Measurements from ENCODE around the gene MAP3K5.

Gene MAP3K5

GRCh38 chr6:136521911-136522310 lies 270.4 kb downstream of the MAP3K5 start:
- DNase-seq (ENCODE audit: low spot score), result no peak
- no peak for TF ChIP-seq CTCF (IDR thresholded peaks at IDR 0.05; ENCODE audit: extremely low read depth, insufficient read depth, missing control alignments)
- in situ Hi-C loops (cut with MboI; ENCODE audit: low pct_unique_long_range_greater_than_20kb, low sequenced_read_pairs, unreplicated experiment), result no loop called here

- no peak for DNase-seq (ENCODE audit: low spot score)
- in situ Hi-C loops (cut with MboI; ENCODE audit: low pct_unique_long_range_greater_than_20kb, low sequenced_read_pairs, unreplicated experiment), result no loop called here
- TF ChIP-seq CTCF (IDR thresholded peaks at IDR 0.05; ENCODE audit: extremely low read depth, insufficient read depth, missing control alignments), result no peak
Observed at GRCh38 chr6:136521427-136521826, 270.9 kb downstream of the MAP3K5 start.

GRCh38 chr6:136520517-136520916 lies 271.8 kb downstream of the MAP3K5 start:
- no peak for TF ChIP-seq CTCF (IDR thresholded peaks at IDR 0.05; ENCODE audit: extremely low read depth, insufficient read depth, missing control alignments)
- in situ Hi-C loops (cut with MboI; ENCODE audit: low pct_unique_long_range_greater_than_20kb, low sequenced_read_pairs, unreplicated experiment), result no loop called here
- no peak for DNase-seq (ENCODE audit: low spot score)

- in situ Hi-C loops (cut with MboI; ENCODE audit: low pct_unique_long_range_greater_than_20kb, low sequenced_read_pairs, unreplicated experiment), result no loop called here
- no peak for TF ChIP-seq CTCF (IDR thresholded peaks at IDR 0.05; ENCODE audit: extremely low read depth, insufficient read depth, missing control alignments)
- no peak for DNase-seq (ENCODE audit: low spot score)
Observed at GRCh38 chr6:136517582-136517981, 274.7 kb downstream of the MAP3K5 start.

GRCh38 chr6:136517002-136517401 lies 275.3 kb downstream of the MAP3K5 start:
- no peak for DNase-seq (ENCODE audit: low spot score)
- TF ChIP-seq CTCF (IDR thresholded peaks at IDR 0.05; ENCODE audit: extremely low read depth, insufficient read depth, missing control alignments), result no peak
- in situ Hi-C loops (cut with MboI; ENCODE audit: low pct_unique_long_range_greater_than_20kb, low sequenced_read_pairs, unreplicated experiment), result no loop called here

GRCh38 chr6:136514591-136514990 lies 277.7 kb downstream of the MAP3K5 start:
- no peak for DNase-seq (ENCODE audit: low spot score)
- in situ Hi-C loops (cut with MboI; ENCODE audit: low pct_unique_long_range_greater_than_20kb, low sequenced_read_pairs, unreplicated experiment), result no loop called here
- TF ChIP-seq CTCF (IDR thresholded peaks at IDR 0.05; ENCODE audit: extremely low read depth, insufficient read depth, missing control alignments), result no peak

- in situ Hi-C loops (cut with MboI; ENCODE audit: low pct_unique_long_range_greater_than_20kb, low sequenced_read_pairs, unreplicated experiment), result no loop called here
- TF ChIP-seq CTCF (IDR thresholded peaks at IDR 0.05; ENCODE audit: extremely low read depth, insufficient read depth, missing control alignments), result no peak
- DNase-seq (ENCODE audit: low spot score), result no peak
Observed at GRCh38 chr6:136511926-136512325, 280.4 kb downstream of the MAP3K5 start.
